Activated CD8-positive, alpha-beta memory T cell treated with anti-CD3 and anti-CD28 coated beads for 24 hours (primary cell): ENCODE data around the gene GAP43.

ENCODE experiments used
- DNase-seq: peaks from one replicate; pipeline ENCODE4 v3.0.0-alpha.2; 2020

GAP43 gene

DNA sequence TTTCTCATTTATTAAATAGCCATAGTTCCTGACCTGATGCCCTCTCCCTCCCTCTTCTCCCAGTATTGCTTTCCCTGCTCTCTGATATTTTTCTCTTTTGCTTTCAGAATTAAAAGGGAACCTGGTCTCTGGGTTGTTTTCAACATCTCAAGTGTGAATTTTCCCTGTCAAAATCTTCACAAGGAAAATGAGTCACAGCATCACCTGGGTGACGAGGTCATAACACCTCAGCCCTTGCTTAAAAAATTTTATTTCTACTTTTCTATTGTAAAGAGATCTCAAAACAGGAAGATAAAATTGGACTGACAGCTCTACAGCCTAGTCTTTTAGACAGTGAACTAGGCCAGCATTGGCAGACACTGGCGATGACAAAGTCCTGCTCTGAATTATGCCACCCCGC lies 40.1 kb downstream of the GAP43 start:
- no peak for DNase-seq

DNA sequence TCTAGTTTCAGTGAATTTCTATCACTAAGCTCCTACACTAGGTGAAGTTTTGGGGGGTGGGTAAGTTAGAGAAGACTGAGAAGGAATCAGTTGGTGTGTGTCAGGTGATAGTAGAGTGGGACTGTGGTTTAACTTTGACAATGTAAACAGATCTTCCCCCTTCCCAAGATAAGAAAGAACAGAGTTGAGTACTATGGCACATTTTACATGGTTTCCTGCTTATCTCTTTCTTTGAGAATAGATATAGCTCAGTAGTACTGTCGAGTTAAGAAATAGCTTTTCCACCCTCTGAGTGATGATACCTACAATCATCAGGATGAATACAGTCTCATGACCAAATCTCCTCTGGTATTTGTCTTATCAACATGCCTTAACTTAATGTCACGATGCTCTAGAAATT lies 42.8 kb downstream of the GAP43 start:
- DNase-seq: no peak

GRCh38 chr3:115666920-115667737 lies 43.8 kb downstream of the GAP43 start:
- DNase-seq: no peak

DNA sequence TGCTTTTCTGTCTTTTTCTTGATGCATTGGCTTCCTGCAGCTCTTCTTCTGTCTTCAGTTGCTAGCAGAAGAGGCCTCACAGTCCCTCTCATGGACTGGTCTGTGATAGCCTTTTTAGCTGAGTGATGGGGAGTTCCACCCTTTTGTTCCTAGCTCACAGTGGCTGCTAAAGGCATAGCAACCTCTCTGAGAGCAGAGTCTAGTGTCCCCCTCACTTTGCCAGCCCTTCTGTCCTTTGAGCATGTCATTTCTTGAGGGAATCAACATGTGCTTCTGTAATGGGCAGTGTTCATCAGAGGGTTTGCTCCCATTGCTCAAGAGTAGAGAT lies 44.4 kb downstream of the GAP43 start:
- no peak for DNase-seq

- DNase-seq: no peak
These were observed 47.6 kb downstream of the GAP43 start for GRCh38 chr3:115670911-115671310.

DNA sequence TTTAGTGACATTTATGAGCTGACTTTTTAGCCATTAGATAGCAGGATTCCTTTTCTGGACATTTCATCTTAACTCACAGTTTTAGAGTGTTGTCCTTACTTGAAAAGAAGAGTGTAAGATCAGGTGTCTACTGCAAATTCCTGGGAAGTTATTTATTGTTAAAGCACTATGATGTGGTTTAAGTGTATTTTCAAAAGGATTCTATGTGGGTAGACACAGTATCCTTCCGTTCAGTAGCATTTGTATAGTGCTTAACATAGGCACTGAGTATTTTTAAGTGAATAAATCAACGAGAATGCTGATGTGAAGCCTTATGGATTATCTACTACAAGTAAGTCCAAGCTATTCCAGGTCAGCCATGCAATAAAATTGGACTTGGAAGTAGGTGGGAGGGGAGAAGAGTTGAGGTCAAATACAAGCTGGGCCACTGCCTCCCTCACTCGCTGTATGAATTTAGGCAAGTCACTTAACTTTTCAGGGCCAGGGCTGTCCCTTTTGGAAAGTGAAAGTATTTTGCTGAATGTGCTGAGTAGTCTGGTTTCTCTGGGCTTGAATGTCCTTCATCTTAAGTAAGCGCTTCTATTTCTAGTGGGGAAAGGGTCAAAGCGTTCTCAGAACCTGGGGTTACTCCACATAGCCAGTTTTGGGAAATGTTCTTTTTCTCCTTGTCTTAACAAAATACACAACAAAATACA lies 48.6 kb downstream of the GAP43 start:
- no peak for DNase-seq

- DNase-seq: no peak
These were observed 50.6 kb downstream of the GAP43 start for GRCh38 chr3:115673881-115674280.

DNA sequence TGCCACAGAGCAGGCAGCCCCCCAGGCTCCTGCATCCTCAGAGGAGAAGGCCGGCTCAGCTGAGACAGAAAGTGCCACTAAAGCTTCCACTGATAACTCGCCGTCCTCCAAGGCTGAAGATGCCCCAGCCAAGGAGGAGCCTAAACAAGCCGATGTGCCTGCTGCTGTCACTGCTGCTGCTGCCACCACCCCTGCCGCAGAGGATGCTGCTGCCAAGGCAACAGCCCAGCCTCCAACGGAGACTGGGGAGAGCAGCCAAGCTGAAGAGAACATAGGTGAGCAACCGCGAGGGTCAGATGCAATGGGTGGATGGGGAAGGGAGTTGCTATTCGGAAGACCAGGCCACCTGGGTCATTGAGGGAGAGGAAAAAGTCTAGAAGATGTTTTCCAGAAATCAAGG lies 53.0 kb downstream of the GAP43 start:
- no peak for DNase-seq

DNA sequence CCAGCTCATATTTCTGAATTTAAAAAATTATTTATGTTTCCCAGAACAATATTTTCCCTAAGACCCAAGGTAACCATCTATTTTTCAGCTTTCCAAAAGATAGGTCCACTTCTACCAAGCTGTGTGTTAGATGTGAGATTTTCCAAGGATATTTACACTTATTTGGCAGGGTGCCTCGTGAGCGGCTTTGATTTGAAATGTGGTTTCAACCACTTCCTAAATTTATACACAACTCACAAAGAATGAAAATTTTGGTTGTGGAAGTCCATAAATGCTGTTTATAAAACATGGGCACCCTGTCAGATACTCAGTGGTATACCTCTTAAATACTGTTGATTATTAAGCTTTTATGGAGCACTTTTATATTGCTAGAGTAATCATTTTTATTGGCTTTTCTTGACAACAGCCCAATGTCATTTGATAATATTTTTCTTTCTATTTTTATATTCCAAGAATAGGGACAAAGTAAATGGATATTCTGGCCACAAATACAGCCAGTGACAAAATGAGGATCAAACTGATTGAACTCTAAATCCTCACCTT lies 57.6 kb downstream of the GAP43 start:
- DNase-seq: no peak

GRCh38 chr3:115681736-115682135 lies 58.4 kb downstream of the GAP43 start:
- DNase-seq: no peak

GRCh38 chr3:115683305-115683704 lies 60.0 kb downstream of the GAP43 start:
- DNase-seq: no peak

DNA sequence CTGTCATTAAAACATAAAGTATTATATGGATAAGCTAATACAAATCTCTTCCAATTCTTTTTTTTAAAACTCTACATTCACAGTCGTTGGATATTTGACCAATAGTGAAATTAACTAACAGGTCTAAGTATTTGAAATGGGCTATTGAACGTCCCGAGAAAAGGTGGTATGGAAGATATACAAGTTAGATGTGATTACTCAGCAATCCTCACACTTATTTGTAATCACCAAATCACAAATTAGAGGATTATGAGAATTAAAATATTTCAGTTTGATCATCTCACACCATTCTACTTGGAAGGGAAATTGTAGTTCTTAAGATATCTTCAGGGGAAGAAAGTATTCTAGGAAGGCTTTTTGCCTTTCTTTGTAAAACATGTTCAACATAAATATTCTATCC lies 60.5 kb downstream of the GAP43 start:
- no peak for DNase-seq

DNA sequence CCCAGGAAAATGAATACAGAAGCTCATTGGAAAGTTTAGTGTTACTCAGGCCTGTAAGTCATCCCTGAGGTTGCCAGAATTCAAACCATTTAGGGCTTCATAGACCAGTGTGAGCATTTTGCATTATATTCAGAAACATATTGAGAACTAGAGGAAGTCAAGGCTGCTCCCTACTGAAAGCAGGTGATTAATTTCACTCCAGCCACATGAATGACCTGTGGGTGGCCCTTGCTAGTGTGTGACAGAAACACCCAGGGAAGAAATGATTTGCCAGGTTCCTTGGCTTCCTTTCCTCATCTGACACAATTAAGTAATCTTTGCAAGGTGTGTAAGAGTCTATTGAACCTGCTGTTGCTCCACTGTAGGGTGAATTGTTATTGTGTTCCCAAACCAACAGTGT lies 61.8 kb downstream of the GAP43 start:
- no peak for DNase-seq

DNA sequence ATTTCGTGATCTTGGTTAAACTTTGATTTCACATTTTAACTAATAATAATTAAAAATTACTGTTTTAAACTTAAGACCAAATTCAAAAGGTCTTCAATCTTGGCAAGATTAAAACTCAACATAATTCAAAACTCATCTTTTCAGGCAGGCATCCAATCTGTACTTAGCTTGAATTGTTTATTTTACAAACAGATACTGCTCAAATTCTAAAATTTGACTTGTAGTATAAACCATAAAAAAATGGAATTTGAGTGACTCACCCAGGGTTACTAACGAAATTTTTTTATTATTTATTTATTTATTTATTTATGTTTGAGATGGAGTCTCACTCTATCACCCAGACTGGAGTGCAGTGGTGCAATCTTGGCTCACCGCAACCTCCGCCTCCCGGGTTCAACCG lies 64.4 kb downstream of the GAP43 start:
- DNase-seq: no peak

DNA sequence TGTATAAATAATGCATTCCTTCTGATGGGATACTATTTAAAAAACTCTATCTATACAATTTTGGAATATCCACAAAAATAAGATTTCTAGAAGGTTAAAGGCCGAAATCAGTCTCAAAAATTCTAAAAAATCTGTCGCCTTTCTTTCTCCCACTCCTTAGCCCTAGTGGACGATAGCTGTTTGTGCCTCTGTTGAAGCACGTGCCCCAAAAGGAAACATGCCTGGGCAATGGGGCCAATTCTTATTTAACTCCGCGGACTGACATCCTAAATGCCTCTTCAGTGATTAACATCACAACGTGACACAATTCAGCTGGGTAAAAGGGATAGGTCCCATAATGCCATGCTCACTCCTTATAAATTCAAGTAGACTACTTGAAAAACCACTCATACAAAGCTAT lies 65.1 kb downstream of the GAP43 start:
- DNase-seq: no peak

GRCh38 chr3:115689928-115690327 lies 66.6 kb downstream of the GAP43 start:
- DNase-seq: no peak

DNA sequence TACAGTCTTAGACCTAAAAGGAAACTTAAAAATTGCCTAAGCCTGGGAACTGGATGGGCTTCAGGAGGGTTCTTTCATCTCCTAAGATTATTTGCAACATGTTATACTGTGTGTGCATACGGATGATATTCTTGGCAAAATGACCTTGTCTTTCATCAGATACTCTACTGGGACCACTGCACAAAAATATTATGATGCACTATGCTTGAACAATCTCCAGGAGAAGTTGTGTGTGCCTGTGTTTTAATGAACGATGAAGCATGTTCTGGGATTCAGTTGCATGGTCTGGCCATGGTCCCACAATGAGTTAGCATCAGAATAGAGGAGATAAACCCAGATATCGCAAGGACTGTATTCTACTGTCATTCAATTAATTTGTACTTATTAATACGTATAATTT lies 68.7 kb downstream of the GAP43 start:
- DNase-seq: no peak

DNA sequence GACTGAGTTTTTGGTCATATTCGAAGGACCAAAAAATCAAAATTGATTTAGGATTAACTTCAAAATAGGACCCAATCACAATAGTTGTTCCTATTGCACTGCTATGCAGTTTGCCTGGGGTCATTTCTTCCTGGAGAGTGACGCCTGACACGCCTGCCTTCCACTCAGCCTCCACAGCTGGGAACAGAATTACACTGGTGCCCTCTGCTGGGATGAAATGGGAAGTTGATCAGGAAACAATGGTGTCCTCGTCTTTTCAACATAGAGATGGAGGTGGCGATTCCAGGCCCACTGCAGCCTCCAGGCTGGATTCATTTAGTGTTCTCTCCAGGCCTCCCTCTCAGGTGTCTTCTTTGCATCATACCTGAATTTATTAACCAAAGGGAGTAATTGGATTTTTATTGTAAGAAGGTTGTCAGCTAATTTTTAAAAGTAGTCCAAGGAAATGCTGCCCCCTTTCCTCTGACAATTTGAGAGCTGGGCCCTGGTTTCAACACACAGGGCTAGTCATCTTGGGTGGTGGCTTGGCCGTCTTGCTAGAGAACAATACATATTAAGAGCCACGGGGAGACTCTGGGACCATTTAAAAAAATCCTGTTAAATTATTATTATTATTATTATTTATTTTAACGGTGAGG lies 69.7 kb downstream of the GAP43 start:
- peak; percentile 84 for DNase-seq

- DNase-seq: no peak
These were observed 70.6 kb downstream of the GAP43 start for GRCh38 chr3:115693868-115694267.

DNA sequence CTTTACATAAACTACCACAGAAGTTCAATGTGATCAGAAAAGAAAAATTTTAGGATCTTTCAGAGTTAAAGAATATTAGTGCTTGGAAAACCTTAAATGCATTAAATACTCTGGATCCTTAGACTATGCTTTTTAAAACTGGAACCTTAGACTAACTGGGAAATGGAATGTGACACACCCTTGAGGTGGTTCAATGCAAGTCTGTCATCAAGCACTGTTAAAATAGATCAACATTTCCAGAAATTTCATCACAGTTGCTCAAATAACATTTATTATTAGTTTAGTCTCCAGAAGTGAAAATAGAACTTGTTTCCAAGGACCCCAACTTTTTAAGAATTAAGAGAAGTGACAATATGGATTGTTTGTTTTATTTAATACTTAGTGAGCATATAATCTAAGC lies 71.8 kb downstream of the GAP43 start:
- no peak for DNase-seq

DNA sequence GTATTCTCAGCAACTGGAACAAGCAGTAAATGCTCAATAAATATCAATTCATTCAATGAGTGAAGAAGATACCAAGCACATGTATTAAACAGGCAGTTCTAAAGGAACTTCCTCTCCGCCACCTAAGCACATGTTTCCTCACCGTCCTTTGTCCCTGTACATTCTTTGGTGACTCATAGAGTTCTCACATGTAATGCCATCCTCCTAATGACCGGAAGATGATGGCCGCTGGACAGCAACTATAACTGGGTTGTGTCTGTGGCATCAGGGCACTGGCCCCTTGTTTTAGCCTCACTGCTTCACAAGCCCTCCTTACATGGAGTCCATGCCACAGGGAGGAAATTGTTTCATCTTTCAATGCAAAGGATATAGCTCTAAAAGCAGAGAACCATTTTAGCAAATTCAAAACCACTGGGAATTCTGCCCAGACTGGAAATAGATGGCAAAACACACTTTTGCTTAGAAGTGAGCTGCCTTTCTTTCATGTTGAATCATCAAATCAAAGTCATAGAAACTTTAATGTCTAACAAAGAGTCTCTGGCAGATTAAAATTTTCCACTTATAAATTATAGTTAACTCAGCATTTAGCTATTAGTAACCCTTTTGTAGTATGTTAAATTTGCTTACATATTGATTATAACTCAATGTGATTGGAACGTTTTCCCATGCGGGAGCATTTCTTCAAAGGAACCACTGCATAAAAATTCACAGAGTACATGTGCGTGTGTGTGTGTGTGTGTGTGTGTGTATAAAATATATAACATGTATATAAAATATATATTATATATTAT lies 74.1 kb downstream of the GAP43 start:
- no peak for DNase-seq

- no peak for DNase-seq
These were observed 75.7 kb downstream of the GAP43 start for GRCh38 chr3:115698851-115699591.
